Endometrial microvascular endothelial cells (primary cell): ENCODE data around the gene RALGPS1. TPM values are rescaled to one million over a fixed set of nuclear protein-coding genes. Genes with fewer than 3 reads are reported as not detected.

Experiments used
- in situ Hi-C: cut with HindIII; loops from 2 replicates; pipeline ENCODE4 v1.10.0; 2017; ENCODE audit warnings: low sequenced_read_pairs, low pct_unique_long_range_greater_than_20kb; ENCODE audit errors: inconsistent ontology term
- total RNA-seq: library from RNA; depleted of rRNA; stranded (reverse); fragments of >200 nt; gene quantifications from one replicate; pipeline ENCODE4 v1.2.3, GENCODE V29; 2015; ENCODE audit errors: inconsistent ontology term

The RALGPS1 gene
- total RNA-seq, 1 donor from 2014 or later: 1.6 TPM

DNA sequence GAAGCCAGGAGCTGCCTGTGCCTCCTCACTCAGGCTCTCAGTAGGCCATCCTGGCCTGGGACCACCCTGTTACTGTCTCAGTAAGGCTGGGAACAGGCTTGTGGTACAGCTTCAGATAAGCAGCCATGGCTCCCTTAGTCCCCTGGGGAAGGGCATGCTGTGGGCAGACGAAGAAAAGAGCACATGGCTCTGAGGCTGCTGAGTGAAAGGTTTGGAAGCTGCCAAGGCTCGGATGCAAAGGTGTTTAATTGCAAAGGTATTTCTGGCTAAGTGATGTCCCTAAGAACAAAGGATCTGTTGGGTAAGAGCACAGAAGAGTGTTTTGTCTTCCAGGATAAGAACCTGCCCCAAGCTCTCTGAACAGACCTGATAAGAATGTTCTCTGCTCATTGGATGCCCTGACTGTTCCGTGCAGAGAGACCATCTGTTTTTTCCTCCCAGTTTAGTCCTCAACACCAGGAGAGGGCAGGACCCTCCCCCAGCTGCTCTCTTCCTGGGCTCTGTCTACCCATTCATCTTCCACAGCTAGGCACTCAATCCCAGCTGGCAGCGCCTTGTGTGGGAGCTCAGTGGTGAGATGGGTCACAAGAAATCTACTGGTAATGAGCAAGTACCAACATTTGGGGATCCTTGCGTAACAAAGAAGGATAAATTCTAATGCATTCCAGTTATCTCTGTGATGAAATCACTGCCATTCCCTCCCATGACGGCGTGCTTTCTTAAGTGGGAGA lies 190.2 kb downstream of the RALGPS1 start:
- in situ Hi-C loops: no loop called here

DNA sequence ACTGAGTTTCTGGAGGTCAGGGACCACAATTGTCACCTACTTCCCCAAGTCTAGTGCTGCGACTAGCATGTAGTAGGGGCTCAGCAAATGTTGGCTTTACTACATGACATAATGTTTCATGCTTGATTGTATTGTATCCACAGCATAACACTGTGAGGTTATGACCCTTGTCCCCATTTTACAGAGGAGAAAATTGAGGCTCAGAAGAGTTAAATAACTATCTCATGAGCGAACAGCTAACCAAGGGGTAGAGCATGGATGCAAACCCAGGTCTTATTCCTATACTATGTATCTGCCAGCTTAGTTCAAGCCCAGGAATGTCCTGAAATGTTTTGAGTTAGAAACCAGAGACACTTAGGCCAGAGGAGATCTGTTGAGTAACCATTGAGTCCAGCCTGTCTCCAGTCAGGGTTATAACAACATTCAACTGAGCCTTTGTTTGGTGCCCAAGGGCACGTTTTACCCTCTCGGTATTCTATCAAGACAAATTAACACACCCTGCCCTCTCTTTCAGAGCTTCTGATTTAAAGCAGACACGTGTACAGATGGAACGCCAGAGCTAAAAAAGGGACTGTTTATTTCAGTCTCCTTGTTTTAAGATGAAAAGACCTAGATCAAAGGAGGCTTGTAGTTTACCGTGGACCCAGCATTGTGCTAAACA lies 191.4 kb downstream of the RALGPS1 start:
- in situ Hi-C loops: no loop called here

DNA sequence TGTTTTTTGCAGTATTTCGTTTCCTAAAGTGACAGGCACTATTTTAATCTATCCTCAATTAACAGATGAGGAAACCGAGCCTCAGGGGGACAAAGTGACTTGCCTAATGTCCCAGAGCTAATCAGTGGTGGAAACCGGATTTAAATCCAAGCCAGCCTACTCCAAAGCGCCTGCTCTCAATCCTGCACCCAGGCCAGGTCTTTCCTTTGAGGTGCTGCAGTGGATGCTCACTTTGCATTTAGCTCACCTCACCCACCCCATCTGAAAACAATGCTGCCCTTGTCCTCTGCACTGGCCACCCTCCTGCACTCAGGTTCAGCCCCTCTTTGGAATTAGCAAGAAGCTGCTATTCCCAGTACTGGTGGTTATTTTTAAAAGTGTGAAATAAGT lies 191.9 kb downstream of the RALGPS1 start:
- in situ Hi-C loops: no loop called here

- in situ Hi-C loops: no loop called here
Measured at GRCh38 chr9:127107171-127107928, 192.8 kb downstream of the RALGPS1 start.

DNA sequence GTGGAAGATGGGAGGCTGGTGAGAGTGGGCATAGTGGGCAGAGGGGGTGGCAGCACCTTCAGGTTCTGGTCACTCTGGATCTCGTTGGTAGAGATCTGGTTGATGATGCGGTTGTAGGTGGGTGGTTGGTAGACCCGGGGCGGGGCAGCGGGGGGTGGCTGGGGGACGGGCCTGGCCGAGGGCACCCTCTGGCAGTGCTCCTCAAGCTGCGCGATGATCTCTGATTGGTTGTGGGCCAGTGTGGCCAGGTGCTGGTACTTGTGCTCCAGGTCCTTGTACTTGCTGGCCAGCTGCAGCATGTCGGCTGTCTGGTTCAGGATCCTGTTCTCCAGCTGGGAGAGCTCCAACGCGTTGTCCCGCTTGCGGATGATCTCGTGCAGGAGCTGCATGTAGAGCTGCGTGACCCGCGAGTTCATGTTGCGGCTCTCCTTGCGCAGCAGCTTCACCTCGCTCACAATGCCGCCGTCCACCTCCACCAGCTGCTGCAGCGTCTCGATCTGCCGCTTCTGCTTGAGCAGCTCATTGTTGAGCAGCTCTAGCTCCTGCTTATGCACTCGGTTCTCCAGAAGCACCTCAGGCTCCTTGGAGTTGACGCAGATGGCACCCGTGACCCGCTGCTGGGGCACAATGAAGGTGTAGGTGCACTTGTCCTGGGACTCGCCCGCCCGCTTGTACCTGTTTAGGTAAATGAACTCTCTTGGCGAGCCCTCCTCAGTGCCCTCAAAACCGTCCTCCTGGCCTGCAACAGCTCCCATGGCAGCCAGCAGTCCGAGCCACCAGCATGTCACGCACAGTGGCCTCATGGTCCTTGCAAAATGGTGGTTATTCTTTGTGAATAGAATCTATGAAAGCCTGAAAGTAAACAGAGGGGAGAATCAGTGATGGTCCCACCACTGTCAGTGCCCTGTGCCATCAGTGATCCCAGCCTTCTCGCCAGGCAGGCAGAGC lies 193.6 kb downstream of the RALGPS1 start:
- in situ Hi-C loops: no loop called here

GRCh38 chr9:127109212-127109711 lies 194.7 kb downstream of the RALGPS1 start:
- in situ Hi-C loops: no loop called here

DNA sequence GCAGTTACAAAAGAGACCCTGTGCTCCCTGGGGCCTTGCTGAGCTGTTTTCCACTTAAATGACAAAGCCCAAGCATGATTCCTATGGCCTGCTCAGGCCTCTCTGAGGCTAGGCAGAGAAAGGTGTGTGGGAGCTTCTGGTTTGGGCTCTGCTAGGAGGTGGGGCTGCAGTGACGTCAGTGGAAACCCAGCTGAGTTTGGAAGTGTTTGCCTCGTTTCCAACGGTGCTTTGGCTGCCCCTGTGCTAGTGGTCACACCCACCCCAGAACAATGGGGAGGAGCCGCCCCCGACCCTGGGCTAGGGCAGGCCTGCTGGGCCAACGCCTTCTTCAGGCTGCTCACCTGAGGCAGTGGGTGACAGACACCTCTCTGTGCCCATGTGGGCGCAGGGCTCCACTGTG lies 197.5 kb downstream of the RALGPS1 start:
- in situ Hi-C loops: no loop called here

DNA sequence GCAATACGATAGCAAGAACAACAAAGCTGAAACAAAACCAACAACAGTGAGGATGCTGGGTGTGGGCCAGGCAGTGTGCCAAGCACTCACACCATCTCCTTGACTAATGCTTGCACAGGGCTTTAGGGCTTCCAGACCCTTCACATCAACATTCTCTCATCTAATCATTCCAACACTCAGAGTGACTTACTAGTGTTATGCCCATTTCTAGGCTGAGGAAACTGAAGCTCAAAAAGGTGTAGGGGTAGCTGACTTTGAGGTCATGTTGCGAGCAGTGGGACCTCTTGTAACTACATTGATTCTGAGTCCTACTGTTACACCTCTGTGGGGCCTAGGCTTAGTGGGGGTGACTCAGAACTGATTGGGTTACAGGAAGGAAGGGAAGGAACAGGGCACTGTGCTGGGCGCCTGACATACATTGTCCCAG lies 198.2 kb downstream of the RALGPS1 start:
- in situ Hi-C loops: no loop called here

DNA sequence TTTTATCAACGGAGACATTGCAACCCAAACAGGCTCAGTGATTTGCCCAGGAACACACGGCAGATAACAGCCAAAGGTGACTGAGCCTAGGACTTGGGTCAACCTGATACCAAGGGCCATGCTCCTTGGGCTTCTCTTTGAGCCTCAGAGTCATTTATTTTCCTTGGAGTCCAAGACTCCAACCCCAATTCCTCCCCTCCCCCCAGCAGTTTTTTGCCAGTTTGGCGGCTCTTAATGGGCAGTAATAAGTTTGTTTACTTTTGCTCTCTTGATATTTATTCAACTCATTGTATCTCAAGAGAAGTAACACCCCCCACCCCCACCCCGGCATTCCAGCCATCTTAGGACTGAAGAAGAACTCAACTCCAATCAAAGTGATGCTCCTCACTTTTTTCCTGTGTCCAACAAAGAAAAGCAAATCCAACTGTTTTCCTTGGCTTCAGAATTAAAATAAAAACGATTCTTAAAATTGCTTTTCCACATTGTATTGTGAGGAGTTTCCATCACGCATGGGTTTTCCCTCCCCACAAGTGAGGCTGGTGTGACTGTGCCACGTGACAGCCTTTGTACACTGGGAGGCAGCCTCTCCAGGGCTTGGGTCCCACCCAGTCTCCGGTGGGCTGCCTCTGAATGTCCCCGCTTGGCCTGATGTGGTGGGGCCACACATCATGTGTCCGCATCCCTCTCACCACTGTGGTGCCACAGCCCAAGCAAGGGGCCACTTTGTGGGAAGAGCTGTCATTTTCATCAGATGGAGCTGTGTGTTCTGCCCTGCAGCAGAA lies 198.8 kb downstream of the RALGPS1 start:
- in situ Hi-C loops: no loop called here

DNA sequence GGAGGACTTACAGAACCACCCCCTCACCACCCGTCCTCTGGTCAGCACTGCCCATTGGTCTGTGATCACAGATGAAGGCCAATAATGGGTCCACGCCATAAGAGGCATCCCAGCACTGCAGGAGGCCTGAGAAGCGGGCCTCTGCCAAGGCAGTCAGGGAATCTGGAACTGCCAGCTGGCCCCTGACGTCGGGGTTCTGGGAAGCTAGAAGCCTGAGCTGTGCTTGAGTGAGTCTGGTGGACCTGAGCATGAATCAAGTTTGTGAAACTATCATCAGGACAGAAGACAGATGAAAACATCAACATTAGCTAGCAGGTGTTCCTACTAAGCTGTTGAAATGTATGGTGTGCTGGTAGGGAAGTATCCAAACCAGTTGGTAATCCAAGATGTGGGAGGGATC lies 200.0 kb downstream of the RALGPS1 start:
- in situ Hi-C loops: no loop called here

DNA sequence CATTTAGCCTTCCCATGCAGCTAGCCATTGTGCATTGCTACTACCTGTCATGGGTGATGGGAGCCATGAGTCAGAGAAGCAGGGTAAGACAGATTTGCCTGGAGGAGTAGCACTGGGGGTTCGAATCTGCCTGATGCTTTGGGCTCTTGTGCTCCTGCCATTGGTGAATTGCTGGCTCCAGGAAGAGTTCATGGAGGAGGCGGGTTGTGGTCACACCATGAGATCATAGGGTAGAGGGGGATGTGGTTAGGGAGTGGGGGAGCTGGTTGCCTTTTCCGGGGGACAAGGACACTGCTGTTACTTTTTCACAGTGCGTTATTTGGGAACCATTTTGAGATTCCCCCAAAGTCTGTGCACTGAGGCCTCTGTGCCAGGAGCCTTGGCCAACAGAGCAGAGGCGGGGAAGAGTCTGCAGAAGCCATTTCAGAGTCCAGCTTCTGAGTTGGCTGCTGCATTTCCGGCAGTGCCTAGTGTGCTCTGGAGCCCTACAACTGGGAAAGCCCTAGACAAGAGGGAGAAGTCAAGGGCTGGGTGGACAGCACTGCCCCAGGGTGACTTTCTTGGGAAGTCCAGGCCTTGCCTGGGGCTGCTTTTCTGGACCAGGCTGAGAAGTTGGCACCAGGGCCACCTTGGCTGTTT lies 201.6 kb downstream of the RALGPS1 start:
- in situ Hi-C loops: no loop called here

- in situ Hi-C loops: no loop called here
Measured at GRCh38 chr9:127116957-127117356, 202.4 kb downstream of the RALGPS1 start.

DNA sequence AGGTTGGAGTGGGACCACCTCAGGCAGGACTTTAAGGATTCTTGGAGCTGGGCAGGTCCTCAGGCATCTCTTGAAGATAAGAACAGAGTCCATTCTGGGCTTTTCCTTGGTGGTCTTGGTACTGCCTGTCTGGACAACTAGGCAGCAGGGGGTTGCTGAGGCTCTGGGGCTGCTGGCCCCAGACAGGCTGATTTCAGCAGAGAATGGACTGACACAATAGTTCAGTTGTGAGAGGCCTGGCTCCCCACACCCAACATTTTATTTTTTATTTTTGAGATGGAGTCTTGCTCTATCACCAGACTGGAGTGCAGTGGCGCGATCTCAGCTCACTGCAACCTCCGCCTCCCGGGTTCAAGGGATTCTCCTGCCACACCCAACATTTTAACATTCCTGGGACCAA lies 203.2 kb downstream of the RALGPS1 start:
- in situ Hi-C loops: no loop called here

GRCh38 chr9:127118597-127119319 lies 204.2 kb downstream of the RALGPS1 start:
- in situ Hi-C loops: no loop called here

DNA sequence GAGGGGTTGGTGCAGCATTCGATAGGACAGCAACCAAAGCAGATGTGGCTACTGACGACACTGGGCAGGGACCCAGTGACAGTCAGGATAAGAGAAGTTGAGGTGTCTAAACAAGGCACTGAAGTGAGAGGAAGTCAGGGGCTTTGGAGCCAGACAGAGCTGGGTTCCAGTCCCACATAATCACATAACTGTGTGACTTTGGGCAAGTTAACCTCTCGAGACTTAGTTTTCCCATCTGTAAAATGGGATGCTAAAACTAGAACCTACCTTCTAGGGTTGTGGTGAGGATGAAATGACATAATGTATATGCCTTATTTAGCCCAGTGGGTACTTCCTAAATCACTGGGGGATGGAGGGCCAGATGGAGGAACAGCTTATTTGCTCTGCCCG lies 204.7 kb downstream of the RALGPS1 start:
- in situ Hi-C loops: no loop called here

- in situ Hi-C loops: no loop called here
Measured at GRCh38 chr9:127121628-127122175, 207.1 kb downstream of the RALGPS1 start.
